GM10266 (cell line): Measurements from ENCODE around the gene GRIN2C.

Experiments
- DNase-seq: peaks from one replicate; pipeline ENCODE4 v3.0.0; 2012; ENCODE audit errors: extremely low spot score
- CTCF ChIP-seq: IDR thresholded peaks from 2 replicates; pipeline ENCODE4 v1.5.1; 2012; ENCODE audit warnings: mild to moderate bottlenecking, low read depth; ENCODE audit not compliant: control insufficient read depth, insufficient read depth; ENCODE audit errors: missing control alignments

GRIN2C gene

GRCh38 chr17:74851612-74852236 lies 8.0 kb downstream of the GRIN2C start:
- no peak for DNase-seq
- no peak for TF ChIP-seq CTCF

GRCh38 chr17:74850914-74851313 lies 8.8 kb downstream of the GRIN2C start:
- TF ChIP-seq CTCF: no peak
- no peak for DNase-seq

GRCh38 chr17:74850310-74850709 lies 9.4 kb downstream of the GRIN2C start:
- no peak for DNase-seq
- TF ChIP-seq CTCF: no peak

- no peak for TF ChIP-seq CTCF
- DNase-seq: no peak
Observed at GRCh38 chr17:74848656-74849399, 10.9 kb downstream of the GRIN2C start.

GRCh38 chr17:74846621-74847020 lies 13.1 kb downstream of the GRIN2C start:
- no peak for TF ChIP-seq CTCF
- DNase-seq: no peak

- no peak for TF ChIP-seq CTCF
- no peak for DNase-seq
Observed at GRCh38 chr17:74843352-74843627, 16.4 kb downstream of the GRIN2C start.

GRCh38 chr17:74842599-74843351 lies 16.9 kb downstream of the GRIN2C start:
- TF ChIP-seq CTCF: peak; percentile 50

More at GRCh38 chr17:74842599-74843351, 16.9 kb downstream of the GRIN2C start:
- peak; percentile 84 for DNase-seq
